Measurements from ENCODE around the gene PTPRG. TPM values are rescaled to one million over a fixed set of nuclear protein-coding genes. Genes with fewer than 3 reads are reported as not detected.

Gene PTPRG
- total and polyA plus RNA-seq, 2 donors (not counting 1 experiment from before 2014, with no cell fraction given): 67.0 to 97.9 TPM

- Histone ChIP-seq H3K36me3 (ENCODE audit: control insufficient read depth, insufficient read depth, low read length) (no peaks in the 10 kb centered on the region), H3K4me1 (ENCODE audit: control insufficient read depth, extremely low read depth, insufficient read depth, low read length) (no peaks in the 10 kb centered on the region), H3K9ac (ENCODE audit: insufficient read depth, low read length) (no peak overlapping the region), H4K20me1 (ENCODE audit: control insufficient read depth, extremely low read depth, insufficient read depth, low read length) (no peaks in the 10 kb centered on the region), H3K9me3 (ENCODE audit: control insufficient read depth, insufficient read depth, low read depth, low read length) (no peaks in the 10 kb centered on the region), H2AFZ (ENCODE audit: low read length) (no peak overlapping the region), H3K4me2 (ENCODE audit: extremely low read depth, insufficient read depth, low read length) (no peak overlapping the region), H3K4me3 (replicated peaks in 1 of 4; ENCODE audit: control extremely low read depth in 1 of 4, insufficient read depth in 1 of 4, low read depth in 3 of 4, low read length in 4 of 4) (no peak overlapping the region), H3K79me2 (ENCODE audit: control insufficient read depth, insufficient read depth, low read length) (no peaks in the 10 kb centered on the region), H3K27ac (ENCODE audit: insufficient read depth, low read length) (no peak overlapping the region), H3K27me3 (ENCODE audit: control insufficient read depth, insufficient read depth, low read length) (no peaks in the 10 kb centered on the region)
- DNase-seq (ENCODE audit: low read depth in 2 of 2): no peak
- TF ChIP-seq EZH2 (IDR thresholded peaks at IDR 0.05; ENCODE audit: low read length, missing control alignments) (no peak), CTCF (conservative IDR thresholded peaks at IDR 0.05 in 1 of 2, IDR thresholded peaks at IDR 0.05 in 1 of 2; ENCODE audit: low read depth in 1 of 2, low read length in 2 of 2) (no peak)
Measured at GRCh38 chr3:62020706-62021105, 459.3 kb downstream of the PTPRG start.

- Histone ChIP-seq H3K4me3 (replicated peaks in 1 of 4; ENCODE audit: control extremely low read depth in 1 of 4, insufficient read depth in 1 of 4, low read depth in 3 of 4, low read length in 4 of 4) (no peak overlapping the region), H3K27me3 (ENCODE audit: control insufficient read depth, insufficient read depth, low read length) (no peaks in the 10 kb centered on the region), H3K27ac (ENCODE audit: insufficient read depth, low read length) (no peak overlapping the region), H2AFZ (ENCODE audit: low read length) (no peak overlapping the region), H3K9ac (ENCODE audit: insufficient read depth, low read length) (no peak overlapping the region), H3K4me2 (ENCODE audit: extremely low read depth, insufficient read depth, low read length) (no peak overlapping the region), H3K4me1 (ENCODE audit: control insufficient read depth, extremely low read depth, insufficient read depth, low read length) (no peaks in the 10 kb centered on the region), H4K20me1 (ENCODE audit: control insufficient read depth, extremely low read depth, insufficient read depth, low read length) (no peaks in the 10 kb centered on the region), H3K79me2 (ENCODE audit: control insufficient read depth, insufficient read depth, low read length) (no peaks in the 10 kb centered on the region), H3K36me3 (ENCODE audit: control insufficient read depth, insufficient read depth, low read length) (no peaks in the 10 kb centered on the region), H3K9me3 (ENCODE audit: control insufficient read depth, insufficient read depth, low read depth, low read length) (no peaks in the 10 kb centered on the region)
- DNase-seq (ENCODE audit: low read depth in 2 of 2): no peak
- no peak for TF ChIP-seq CTCF (conservative IDR thresholded peaks at IDR 0.05 in 1 of 2, IDR thresholded peaks at IDR 0.05 in 1 of 2; ENCODE audit: low read depth in 1 of 2, low read length in 2 of 2)
- no peak for TF ChIP-seq EZH2 (IDR thresholded peaks at IDR 0.05; ENCODE audit: low read length, missing control alignments)
Measured at GRCh38 chr3:62022312-62022711, 460.9 kb downstream of the PTPRG start.

DNA sequence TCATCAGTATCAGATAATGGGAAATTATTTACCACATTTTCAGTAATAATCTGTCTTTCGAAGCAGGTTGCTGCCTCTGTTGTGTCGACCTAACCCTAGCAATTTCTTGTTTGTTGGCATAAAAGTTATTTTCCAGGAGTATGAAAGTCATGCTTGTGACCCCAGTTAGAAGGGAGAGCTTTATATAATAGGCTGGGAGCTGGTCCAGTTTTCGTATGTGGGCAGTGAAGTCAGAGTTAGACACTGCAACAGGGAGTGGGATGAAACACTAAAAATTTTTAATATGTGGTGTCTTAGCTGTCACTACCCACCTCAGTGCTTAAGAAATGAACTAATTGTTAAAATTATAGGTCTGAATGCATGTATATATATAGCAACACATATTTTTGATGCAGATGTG lies 463.5 kb downstream of the PTPRG start:
- TF ChIP-seq EZH2 (IDR thresholded peaks at IDR 0.05; ENCODE audit: low read length, missing control alignments) (no peak), CTCF (conservative IDR thresholded peaks at IDR 0.05 in 1 of 2, IDR thresholded peaks at IDR 0.05 in 1 of 2; ENCODE audit: low read depth in 1 of 2, low read length in 2 of 2) (no peak)
- Histone ChIP-seq H2AFZ (ENCODE audit: low read length) (no peak overlapping the region), H3K4me3 (replicated peaks in 1 of 4; ENCODE audit: control extremely low read depth in 1 of 4, insufficient read depth in 1 of 4, low read depth in 3 of 4, low read length in 4 of 4) (no peak overlapping the region), H3K4me2 (ENCODE audit: extremely low read depth, insufficient read depth, low read length) (no peak overlapping the region), H3K9ac (ENCODE audit: insufficient read depth, low read length) (no peak overlapping the region), H3K79me2 (ENCODE audit: control insufficient read depth, insufficient read depth, low read length) (no peaks in the 10 kb centered on the region), H3K27ac (ENCODE audit: insufficient read depth, low read length) (no peak overlapping the region), H4K20me1 (ENCODE audit: control insufficient read depth, extremely low read depth, insufficient read depth, low read length) (no peaks in the 10 kb centered on the region), H3K36me3 (ENCODE audit: control insufficient read depth, insufficient read depth, low read length) (no peaks in the 10 kb centered on the region), H3K27me3 (ENCODE audit: control insufficient read depth, insufficient read depth, low read length) (no peaks in the 10 kb centered on the region), H3K9me3 (ENCODE audit: control insufficient read depth, insufficient read depth, low read depth, low read length) (no peaks in the 10 kb centered on the region), H3K4me1 (ENCODE audit: control insufficient read depth, extremely low read depth, insufficient read depth, low read length) (no peaks in the 10 kb centered on the region)
- no peak for DNase-seq (ENCODE audit: low read depth in 2 of 2)
